Immature natural killer cell (primary cell): ENCODE data around the gene PSRC1. TPM values are rescaled to one million over a fixed set of nuclear protein-coding genes. Genes with fewer than 3 reads are reported as not detected.

ENCODE experiments used
- DNase-seq, 3 donors: peaks; one replicate each; pipeline ENCODE4 v3.0.0; 2022; ENCODE audit warnings: mixed read lengths in 1 of 3
- H3K27ac Mint-ChIP-seq, 6 donors: one replicate each; pipeline ENCODE4 v1.8.0; 2020; ENCODE audit warnings: mixed read lengths in 6 of 6, mild to moderate bottlenecking in 5 of 6, inconsistent platforms in 4 of 6, moderate library complexity in 3 of 6
- H3K27me3 Mint-ChIP-seq, 3 donors: one replicate each; pipeline ENCODE4 v1.8.0; 2020 to 2021; ENCODE audit warnings: low read depth in 3 of 3, mild to moderate bottlenecking in 3 of 3, mixed read lengths in 3 of 3, moderate library complexity in 3 of 3, inconsistent platforms in 1 of 3
- H3K36me3 Mint-ChIP-seq, 3 donors: one replicate each; pipeline ENCODE4 v1.8.0; 2020; ENCODE audit warnings: mixed read lengths in 3 of 3, inconsistent platforms in 2 of 3, mild to moderate bottlenecking in 2 of 3
- H3K4me1 Mint-ChIP-seq, 2 donors: one replicate each; pipeline ENCODE4 v1.8.0; 2020; ENCODE audit warnings: inconsistent platforms in 2 of 2, mild to moderate bottlenecking in 2 of 2, mixed read lengths in 2 of 2, moderate library complexity in 1 of 2
- H3K4me3 Mint-ChIP-seq, 5 donors: one replicate each; pipeline ENCODE4 v1.8.0; 2020; ENCODE audit warnings: mild to moderate bottlenecking in 5 of 5, mixed read lengths in 5 of 5, inconsistent platforms in 3 of 5, moderate library complexity in 3 of 5
- H3K9me3 Mint-ChIP-seq, 6 donors: one replicate each; pipeline ENCODE4 v1.8.0; 2020; ENCODE audit warnings: mild to moderate bottlenecking in 6 of 6, mixed read lengths in 6 of 6, inconsistent platforms in 4 of 6, moderate library complexity in 3 of 6
- polyA plus RNA-seq, 3 donors: library from polyadenylated mRNA; unstranded; fragments of 300-500 nt; fragmentation: Illumina TruSeq; gene quantifications; one replicate each; pipeline ENCODE4 v1.2.3, GENCODE V29; 2021

The PSRC1 gene
- polyA plus RNA-seq, 3 donors from 2014 or later = 0.69 to 0.87 TPM; not detected in 1

- no peaks in the 10 kb centered on the region for H3K27me3 Mint-ChIP-seq
- no peak overlapping the region for H3K4me3 Mint-ChIP-seq
- peaks cover 2 to 4% of the 10 kb centered on the region in 2 donors for H3K4me1 Mint-ChIP-seq
- no peak for DNase-seq
- no peaks in the 10 kb centered on the region for H3K9me3 Mint-ChIP-seq
- H3K27ac Mint-ChIP-seq = no peak overlapping the region
- H3K36me3 Mint-ChIP-seq = no peaks in the 10 kb centered on the region
These were observed 10.7 kb downstream of the PSRC1 start for GRCh38 chr1:109272021-109272799.

- Mint-ChIP-seq H3K27ac (no peak overlapping the region), H3K27me3 (peaks cover 0 to 2% (median 0%) of the 10 kb centered on the region in 3 donors), H3K4me3 (no peak overlapping the region), H3K4me1 (no peaks in the 10 kb centered on the region), H3K36me3 (no peaks in the 10 kb centered on the region), H3K9me3 (no peaks in the 10 kb centered on the region)
- DNase-seq = no peak
These were observed 11.5 kb downstream of the PSRC1 start for GRCh38 chr1:109271458-109271857.

DNA sequence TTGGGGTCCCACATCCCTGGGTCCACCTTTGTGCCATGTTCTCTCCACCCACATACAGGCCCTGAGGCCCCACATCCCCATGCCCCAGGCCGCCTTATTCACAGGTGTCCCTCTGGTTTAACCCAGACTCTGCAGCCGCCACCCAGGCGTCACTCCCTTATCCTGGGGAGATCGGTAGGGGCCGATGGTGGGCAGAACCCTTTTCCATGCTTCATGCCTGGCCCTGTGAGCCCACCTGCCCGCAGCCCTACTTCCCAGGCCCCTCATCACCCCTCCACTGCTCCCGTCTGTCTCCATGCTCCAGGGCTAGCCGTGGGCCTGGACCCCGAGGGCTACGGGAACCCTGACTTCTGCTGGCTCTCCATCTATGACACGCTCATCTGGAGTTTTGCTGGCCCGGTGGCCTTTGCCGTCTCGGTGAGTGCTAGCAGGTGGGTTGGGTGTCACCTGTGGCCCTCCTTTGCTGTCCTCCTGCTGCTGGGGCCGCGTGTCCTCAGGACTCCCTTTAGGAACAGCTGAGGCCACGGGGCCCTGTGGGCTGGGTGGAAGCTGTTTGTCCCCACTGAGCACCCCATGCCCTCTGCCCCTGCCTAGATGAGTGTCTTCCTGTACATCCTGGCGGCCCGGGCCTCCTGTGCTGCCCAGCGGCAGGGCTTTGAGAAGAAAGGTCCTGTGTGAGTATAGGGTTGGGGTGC, 12.2 kb downstream of the PSRC1 start:
- Mint-ChIP-seq H3K4me1 (no peaks in the 10 kb centered on the region), H3K27ac (no peak overlapping the region), H3K36me3 (no peaks in the 10 kb centered on the region), H3K27me3 (peaks cover 0 to 2% (median 0%) of the 10 kb centered on the region in 3 donors), H3K4me3 (no peak overlapping the region), H3K9me3 (no peaks in the 10 kb centered on the region)
- DNase-seq = no peak

- Mint-ChIP-seq H3K4me3 (no peak overlapping the region), H3K36me3 (no peaks in the 10 kb centered on the region), H3K9me3 (no peaks in the 10 kb centered on the region), H3K4me1 (no peaks in the 10 kb centered on the region), H3K27ac (peak overlapping the region in 1 of 6 donors; percentile 53), H3K27me3 (peaks cover 0 to 2% (median 0%) of the 10 kb centered on the region in 3 donors)
- DNase-seq = no peak
These were observed 12.8 kb downstream of the PSRC1 start for GRCh38 chr1:109269981-109270622.

DNA sequence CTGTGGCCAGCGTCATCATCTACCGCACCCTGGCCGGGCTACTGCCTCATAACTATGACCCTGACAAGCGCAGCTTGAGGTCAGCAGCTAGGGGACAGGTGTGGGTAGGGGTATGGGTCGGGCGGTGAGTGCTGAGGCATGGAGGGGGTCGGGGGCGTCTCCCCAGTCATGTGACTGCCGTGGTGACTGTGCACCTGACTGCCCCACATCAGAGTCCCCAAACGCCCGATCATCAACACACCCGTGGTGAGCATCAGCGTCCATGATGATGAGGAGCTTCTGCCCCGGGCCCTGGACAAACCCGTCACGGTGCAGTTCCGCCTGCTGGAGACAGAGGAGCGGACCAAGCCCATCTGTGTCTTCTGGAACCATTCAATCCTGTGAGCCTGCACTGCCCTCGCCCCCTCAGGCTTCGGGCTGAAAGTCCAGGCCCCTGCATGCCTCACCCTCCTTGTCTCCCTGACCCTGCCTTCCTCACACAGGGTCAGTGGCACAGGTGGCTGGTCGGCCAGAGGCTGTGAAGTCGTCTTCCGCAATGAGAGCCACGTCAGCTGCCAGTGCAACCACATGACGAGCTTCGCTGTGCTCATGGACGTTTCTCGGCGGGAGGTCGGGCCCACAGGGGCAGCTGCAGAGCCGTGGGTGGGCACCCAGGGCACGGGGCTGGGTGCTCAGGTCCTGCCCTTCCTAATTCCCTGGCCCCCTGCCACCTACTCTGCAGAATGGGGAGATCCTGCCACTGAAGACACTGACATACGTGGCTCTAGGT, 13.5 kb downstream of the PSRC1 start:
- Mint-ChIP-seq H3K36me3 (no peaks in the 10 kb centered on the region), H3K9me3 (no peaks in the 10 kb centered on the region), H3K4me3 (no peak overlapping the region), H3K4me1 (no peaks in the 10 kb centered on the region), H3K27me3 (peaks cover 0 to 2% (median 0%) of the 10 kb centered on the region in 3 donors), H3K27ac (no peak overlapping the region)
- DNase-seq = no peak

DNA sequence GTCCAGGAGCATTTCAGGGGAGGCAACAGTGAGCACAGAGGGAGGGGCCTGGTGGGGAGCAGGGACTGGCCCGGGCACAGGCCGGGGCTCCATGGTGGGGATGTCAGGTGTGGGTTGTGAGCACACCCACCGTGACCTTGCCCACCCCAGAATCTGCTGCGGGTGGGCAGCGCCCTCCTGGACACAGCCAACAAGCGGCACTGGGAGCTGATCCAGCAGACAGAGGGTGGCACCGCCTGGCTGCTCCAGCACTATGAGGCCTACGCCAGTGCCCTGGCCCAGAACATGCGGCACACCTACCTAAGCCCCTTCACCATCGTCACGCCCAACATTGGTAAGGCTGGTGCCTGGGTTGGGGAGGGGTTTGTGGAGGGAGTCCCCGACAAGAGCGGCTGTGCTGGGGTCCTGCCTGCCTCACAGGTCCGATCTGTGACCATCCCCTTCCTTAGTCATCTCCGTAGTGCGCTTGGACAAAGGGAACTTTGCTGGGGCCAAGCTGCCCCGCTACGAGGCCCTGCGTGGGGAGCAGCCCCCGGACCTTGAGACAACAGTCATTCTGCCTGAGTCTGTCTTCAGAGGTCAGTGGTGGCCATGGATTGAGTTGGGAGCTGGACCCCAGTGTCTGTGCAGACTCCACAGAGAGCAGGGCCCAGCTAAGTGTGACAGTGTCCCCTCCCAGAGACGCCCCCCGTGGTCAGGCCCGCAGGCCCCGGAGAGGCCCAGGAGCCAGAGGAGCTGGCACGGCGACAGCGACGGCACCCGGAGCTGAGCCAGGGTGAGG, 14.3 kb downstream of the PSRC1 start:
- H3K9me3 Mint-ChIP-seq = no peaks in the 10 kb centered on the region
- peaks cover 0 to 2% (median 0%) of the 10 kb centered on the region in 3 donors for H3K27me3 Mint-ChIP-seq
- H3K27ac Mint-ChIP-seq = no peak overlapping the region
- H3K36me3 Mint-ChIP-seq = no peaks in the 10 kb centered on the region
- no peak for DNase-seq
- H3K4me1 Mint-ChIP-seq = no peaks in the 10 kb centered on the region
- no peak overlapping the region for H3K4me3 Mint-ChIP-seq

DNA sequence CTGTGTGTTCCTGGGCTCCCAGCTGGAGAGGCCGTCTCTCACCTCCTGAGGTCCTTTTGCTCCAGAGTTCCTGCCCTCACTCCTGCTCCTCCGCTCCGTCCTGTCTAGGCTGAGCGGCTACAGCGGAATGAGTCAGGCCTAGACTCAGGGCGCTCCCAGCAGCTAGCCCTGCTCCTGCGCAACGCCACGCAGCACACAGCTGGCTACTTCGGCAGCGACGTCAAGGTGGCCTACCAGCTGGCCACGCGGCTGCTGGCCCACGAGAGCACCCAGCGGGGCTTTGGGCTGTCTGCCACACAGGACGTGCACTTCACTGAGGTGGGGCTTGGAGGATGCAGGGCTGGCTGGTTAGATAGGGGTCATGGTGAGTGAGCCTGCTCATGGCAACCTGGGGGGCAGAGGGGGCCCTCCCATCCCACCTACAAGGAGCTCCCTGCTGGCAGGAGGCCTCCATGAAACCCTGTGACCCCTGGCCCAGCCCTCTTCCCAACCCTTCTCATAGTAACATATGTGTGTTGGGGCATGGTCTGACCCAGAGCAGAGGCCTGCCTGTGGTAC, 15.1 kb downstream of the PSRC1 start:
- no peaks in the 10 kb centered on the region for H3K36me3 Mint-ChIP-seq
- no peaks in the 10 kb centered on the region for H3K9me3 Mint-ChIP-seq
- H3K27ac Mint-ChIP-seq = no peak overlapping the region
- no peak overlapping the region for H3K4me3 Mint-ChIP-seq
- H3K27me3 Mint-ChIP-seq = peaks cover 0 to 2% (median 2%) of the 10 kb centered on the region in 3 donors
- DNase-seq = no peak
- no peaks in the 10 kb centered on the region for H3K4me1 Mint-ChIP-seq

- H3K9me3 Mint-ChIP-seq = no peaks in the 10 kb centered on the region
- DNase-seq = no peak
- no peaks in the 10 kb centered on the region for H3K36me3 Mint-ChIP-seq
- peaks cover 0 to 2% (median 2%) of the 10 kb centered on the region in 3 donors for H3K27me3 Mint-ChIP-seq
- H3K4me3 Mint-ChIP-seq = no peak overlapping the region
- no peaks in the 10 kb centered on the region for H3K4me1 Mint-ChIP-seq
- H3K27ac Mint-ChIP-seq = no peak overlapping the region
These were observed 16.0 kb downstream of the PSRC1 start for GRCh38 chr1:109266965-109267364.

- H3K27me3 Mint-ChIP-seq = peaks cover 0 to 2% (median 2%) of the 10 kb centered on the region in 3 donors
- H3K36me3 Mint-ChIP-seq = no peaks in the 10 kb centered on the region
- H3K9me3 Mint-ChIP-seq = no peaks in the 10 kb centered on the region
- H3K4me3 Mint-ChIP-seq = no peak overlapping the region
- no peaks in the 10 kb centered on the region for H3K4me1 Mint-ChIP-seq
- no peak overlapping the region for H3K27ac Mint-ChIP-seq
- no peak for DNase-seq
These were observed 17.1 kb downstream of the PSRC1 start for GRCh38 chr1:109265741-109266330.

DNA sequence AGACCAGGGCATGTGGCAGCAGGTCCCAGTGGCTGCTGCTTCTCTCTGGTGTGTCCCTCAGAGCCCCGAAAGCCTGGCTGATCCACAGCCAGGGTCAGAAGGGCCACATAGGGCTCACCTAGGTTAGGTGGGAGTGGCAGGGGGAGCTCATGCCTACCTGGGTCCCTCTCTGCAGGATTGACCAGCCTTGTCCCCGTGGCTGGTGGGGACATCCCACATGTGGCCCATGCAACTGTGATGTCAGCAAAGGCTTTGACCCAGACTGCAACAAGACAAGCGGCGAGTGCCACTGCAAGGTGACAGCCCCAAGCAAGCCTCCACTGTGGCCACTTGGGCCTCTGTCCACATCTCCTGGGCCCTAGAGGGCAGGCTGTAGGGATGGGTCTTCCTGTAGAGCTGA, 17.9 kb downstream of the PSRC1 start:
- Mint-ChIP-seq H3K27me3 (peaks cover 0 to 3% (median 2%) of the 10 kb centered on the region in 3 donors), H3K4me1 (no peaks in the 10 kb centered on the region), H3K27ac (no peak overlapping the region), H3K36me3 (no peaks in the 10 kb centered on the region), H3K4me3 (no peak overlapping the region), H3K9me3 (no peaks in the 10 kb centered on the region)
- DNase-seq = no peak

GRCh38 chr1:109264379-109264755, 18.6 kb downstream of the PSRC1 start:
- no peak for DNase-seq
- Mint-ChIP-seq H3K9me3 (no peaks in the 10 kb centered on the region), H3K27ac (no peak overlapping the region), H3K36me3 (peaks cover 0 to under 1% (median under 1%) of the 10 kb centered on the region in 3 donors), H3K27me3 (peaks cover 0 to 3% (median 2%) of the 10 kb centered on the region in 3 donors), H3K4me1 (no peaks in the 10 kb centered on the region), H3K4me3 (no peak overlapping the region)

DNA sequence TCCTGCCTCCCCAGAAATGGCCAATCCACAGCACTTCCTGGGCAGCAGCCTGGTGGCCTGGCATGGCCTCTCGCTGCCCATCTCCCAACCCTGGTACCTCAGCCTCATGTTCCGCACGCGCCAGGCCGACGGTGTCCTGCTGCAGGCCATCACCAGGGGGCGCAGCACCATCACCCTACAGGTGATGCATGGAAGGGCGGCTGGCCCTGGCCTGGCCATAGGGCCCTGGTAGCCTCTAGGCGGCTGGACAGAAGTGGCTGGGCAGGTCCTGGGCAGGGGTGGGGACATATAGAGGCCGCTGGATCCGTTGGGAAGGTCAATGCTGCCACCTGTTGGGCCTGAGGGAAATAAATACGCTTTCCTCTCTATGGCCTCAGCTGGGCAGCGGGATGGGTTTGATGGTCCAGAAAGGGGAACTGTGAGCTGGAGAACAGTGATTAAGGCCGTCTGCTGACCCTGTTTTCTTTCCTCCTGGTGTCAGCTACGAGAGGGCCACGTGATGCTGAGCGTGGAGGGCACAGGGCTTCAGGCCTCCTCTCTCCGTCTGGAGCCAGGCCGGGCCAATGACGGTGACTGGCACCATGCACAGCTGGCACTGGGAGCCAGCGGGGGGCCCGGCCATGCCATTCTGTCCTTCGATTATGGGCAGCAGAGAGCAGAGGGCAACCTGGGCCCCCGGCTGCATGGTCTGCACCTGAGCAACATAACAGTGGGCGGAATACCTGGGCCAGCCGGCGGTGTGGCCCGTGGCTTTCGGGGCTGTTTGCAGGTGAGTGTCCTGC, 19.2 kb downstream of the PSRC1 start:
- Mint-ChIP-seq H3K27ac (no peak overlapping the region), H3K4me3 (no peak overlapping the region), H3K36me3 (peaks cover 0 to 4% (median 3%) of the 10 kb centered on the region in 3 donors), H3K9me3 (no peaks in the 10 kb centered on the region), H3K27me3 (peaks cover 0 to 3% (median 2%) of the 10 kb centered on the region in 3 donors), H3K4me1 (no peaks in the 10 kb centered on the region)
- DNase-seq = peak; percentile 56 to 64 (median 63)
